Measurements from ENCODE around the gene BICRA.
A peak's percentile ranks its signal among the peaks of the same experiment; 100 is the strongest.
"Not testable (repeated sequence)": the region's sequence is repeated elsewhere in the genome, so short reads cannot be mapped to it uniquely, and the experiment has no call there.

Gene BICRA

GRCh38 chr19:47716270-47716937 lies 107.5 kb downstream of the BICRA start:
- no peak for DNase-seq (ENCODE audit: low spot score)

DNA sequence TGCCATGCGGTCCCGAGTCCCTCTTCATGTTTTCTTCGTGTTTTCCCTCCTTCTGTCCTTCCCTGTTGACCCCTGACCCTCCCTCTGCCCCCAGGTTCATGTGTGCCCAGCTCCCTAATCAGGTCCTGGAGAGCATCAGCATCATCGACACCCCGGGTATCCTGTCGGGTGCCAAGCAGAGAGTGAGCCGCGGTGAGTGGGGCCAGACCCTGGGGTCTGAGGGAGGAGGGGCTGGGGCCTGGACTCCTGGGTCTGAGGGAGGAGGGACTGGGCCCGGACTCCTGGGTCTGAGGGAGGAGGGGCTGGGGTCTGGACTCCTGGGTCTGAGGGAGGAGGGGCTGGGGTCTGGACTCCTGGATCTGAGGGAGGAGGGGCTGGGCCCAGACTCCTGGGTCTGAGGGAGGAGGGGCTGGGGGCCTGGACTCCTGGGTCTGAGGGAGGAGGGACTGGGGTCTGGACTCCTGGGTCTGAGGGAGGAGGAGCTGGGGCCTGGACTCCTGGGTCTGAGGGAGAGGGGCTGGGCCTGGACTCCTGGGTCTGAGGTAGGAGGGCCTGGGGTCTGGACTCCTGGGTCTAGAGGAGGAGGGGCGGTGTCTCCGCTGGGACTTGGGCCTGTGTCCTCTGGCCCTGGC lies 109.6 kb downstream of the BICRA start:
- DNase-seq (ENCODE audit: low spot score) = not testable (repeated sequence)

- DNase-seq (ENCODE audit: low spot score) = peak; percentile 71
Observed at GRCh38 chr19:47719047-47719859, 110.3 kb downstream of the BICRA start.

DNA sequence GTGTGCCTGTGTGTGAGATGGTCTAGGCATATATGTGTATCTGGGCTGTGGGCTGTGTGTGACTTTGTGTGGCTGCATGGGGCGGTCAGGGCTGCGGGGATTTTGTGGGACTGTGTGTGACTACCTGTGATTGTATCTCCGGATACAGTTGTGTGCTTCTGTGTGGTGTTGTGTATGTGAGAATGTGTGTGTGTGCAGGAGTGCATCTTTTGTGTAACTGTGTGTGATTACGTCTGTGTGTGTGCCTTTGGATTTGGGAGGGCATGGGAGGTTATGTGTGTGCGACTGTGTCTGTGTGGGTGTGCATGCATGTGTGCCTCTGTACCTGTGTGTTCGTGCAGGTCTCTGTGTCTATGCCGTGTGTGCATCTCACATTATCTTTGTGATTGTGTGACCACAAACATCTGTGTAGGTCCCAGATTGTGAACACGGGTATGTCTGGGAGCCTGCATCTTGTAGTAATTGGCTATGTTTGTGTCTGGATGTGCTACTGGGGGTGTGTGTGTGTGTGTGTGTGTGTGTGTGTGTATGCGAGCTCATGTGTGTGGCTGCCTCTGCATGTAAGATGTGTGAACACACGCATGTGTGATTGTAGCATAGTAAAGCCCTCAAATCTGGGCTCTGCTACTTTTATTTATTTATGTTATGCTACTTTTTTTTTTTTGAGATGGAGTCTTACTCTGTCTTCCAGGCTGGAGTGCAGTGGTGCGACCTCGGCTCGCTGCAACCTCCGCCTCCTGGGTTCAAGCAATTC lies 111.9 kb downstream of the BICRA start:
- no peak for DNase-seq (ENCODE audit: low spot score)

DNA sequence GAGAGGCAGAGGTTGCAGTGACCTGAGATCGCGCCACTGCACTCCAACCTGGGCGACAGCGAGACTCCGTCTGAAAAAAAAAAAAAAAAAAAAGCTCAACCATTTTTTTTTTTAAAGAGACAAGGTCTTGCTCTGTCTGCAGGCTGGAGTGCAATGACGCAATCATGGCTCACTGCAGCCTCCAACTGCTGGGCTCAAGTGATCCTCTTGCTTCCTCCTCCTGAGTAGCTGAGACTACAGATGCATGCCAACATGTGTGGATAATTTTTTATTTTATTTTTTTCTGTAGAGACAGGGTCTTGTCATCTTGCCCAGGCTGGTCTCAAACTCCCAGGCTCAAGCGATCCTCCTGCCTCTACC lies 114.6 kb downstream of the BICRA start:
- no peak for DNase-seq (ENCODE audit: low spot score)

DNA sequence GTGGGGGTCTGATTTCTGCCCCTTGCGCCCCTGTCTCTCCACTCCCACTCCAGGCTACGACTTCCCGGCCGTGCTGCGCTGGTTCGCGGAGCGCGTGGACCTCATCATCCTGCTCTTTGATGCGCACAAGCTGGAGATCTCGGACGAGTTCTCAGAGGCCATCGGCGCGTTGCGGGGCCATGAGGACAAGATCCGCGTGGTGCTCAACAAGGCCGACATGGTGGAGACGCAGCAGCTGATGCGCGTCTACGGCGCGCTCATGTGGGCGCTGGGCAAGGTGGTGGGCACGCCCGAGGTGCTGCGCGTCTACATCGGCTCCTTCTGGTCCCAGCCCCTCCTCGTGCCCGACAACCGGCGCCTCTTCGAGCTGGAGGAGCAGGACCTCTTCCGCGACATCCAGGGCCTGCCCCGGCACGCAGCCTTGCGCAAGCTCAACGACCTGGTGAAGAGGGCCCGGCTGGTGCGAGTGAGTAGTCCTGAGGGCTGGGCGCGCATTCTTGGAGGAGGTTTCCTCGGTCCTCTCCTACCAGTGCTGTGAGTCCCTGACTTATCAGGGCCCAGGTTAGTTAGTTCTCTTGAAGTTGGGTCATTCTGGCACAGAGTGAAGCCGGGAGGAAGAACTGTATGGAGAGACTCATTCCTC lies 116.9 kb downstream of the BICRA start:
- no peak for DNase-seq (ENCODE audit: low spot score)

GRCh38 chr19:47726467-47726866 lies 117.5 kb downstream of the BICRA start:
- no peak for DNase-seq (ENCODE audit: low spot score)

GRCh38 chr19:47728295-47728694 lies 119.4 kb downstream of the BICRA start:
- DNase-seq (ENCODE audit: low spot score) = not testable (repeated sequence)

DNA sequence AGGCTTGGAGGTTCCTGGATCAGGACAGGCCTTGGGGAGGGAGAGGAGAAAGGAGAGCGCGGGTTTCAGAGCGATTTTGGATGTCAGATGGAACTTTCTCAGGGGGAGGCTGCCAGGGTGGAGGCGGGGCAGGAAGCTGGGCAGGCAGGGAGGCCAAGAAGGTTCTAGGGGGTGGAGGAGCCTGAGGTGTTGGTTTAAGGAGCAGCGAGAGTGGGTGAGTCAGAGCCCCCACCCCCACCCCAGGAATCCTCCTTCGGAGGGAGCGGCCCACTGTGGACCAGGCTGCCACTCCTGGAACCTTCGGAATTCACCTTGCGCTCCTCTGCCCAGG lies 120.5 kb downstream of the BICRA start:
- DNase-seq (ENCODE audit: low spot score) = no peak

DNA sequence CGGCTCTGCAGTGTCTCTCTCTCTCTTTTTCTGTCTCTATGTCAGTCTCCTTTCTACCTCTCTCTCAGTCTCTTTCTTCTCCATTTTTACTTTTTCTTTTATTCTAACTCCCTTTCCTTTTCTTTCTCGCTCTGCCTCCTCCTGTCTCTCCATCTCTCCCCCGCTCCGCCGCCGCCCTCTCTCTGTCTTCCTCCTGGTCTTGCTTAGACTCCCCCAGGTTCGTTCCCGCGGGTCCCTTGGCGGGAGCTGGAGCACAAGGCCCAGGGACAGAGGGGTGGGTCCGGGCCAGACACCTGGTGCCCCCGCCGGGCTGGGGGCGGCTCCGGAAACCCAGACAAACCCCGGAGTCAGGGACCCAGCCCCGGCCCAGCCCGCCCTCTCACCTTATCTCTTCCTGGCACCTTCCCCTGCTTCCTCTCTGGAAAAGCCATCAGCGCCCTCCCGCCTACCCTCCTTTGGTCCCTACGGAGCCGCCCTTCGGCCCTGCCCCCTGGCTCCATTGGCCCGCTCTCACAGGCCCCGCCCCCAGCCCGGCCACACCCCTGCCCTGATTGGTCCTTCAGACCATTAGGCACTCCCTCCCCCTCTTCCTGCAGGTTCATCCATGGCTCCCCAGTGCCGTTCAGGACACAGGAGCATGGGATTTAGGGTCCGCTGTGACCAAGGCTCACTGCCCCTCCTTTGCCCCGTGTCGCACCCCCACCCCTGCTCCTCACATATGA lies 121.0 kb downstream of the BICRA start:
- DNase-seq (ENCODE audit: low spot score) = no peak

DNA sequence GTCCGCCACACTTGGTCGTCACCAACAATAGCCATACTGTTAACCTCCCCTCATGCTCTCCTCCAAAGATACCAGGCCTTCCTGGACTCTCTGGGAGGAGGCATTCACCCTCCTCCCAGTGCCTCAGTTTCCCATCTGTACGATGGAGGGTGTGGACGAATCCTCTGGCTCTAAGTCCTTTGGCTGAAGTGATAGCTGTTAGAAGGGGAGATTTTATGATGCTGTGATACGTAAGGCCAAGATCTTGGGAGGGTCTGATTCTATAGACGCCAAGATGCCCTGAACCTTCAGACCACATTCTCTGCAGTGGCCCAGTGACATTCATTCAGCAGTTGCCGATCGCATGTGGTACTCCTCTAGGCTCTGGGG lies 121.6 kb downstream of the BICRA start:
- DNase-seq (ENCODE audit: low spot score) = no peak

DNA sequence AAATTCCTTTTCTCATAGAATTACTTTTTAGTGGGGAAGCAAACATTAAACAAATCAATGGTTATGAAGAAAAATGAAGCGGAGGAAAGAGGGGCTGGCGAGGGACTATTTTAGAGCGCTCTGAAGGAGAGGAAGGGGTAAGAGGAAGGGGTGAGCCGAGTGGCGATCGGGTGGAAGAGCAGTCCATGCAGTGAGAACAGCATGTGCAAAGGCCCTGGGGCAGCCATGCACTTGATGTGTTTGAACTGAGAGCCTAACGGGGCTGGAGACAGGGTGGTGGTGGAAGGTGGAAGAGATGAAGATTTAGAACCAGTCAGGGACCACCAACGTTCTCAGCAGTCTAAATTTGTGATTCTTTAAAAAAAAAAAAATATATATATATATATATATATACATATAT lies 122.0 kb downstream of the BICRA start:
- no peak for DNase-seq (ENCODE audit: low spot score)

DNA sequence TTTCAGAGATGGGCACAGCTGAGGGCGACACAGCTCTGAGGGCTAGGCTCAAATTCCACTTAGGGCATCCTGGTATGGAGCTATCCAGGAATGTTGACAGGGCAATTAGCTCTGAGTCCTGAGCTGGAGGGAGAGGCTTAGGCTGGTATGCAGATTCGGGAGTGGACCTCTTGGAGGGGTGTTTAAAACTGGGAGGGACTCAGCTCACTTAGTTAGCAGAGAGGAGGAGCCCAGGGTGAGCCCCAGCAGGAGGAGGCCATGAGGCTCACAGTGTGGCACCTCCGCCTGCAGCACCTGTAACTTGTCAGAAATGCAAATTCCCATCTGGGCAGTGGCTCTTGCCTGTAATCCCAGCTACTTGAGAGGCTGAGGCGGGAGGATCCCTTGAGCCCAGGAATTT lies 126.2 kb downstream of the BICRA start:
- DNase-seq (ENCODE audit: low spot score) = no peak

DNA sequence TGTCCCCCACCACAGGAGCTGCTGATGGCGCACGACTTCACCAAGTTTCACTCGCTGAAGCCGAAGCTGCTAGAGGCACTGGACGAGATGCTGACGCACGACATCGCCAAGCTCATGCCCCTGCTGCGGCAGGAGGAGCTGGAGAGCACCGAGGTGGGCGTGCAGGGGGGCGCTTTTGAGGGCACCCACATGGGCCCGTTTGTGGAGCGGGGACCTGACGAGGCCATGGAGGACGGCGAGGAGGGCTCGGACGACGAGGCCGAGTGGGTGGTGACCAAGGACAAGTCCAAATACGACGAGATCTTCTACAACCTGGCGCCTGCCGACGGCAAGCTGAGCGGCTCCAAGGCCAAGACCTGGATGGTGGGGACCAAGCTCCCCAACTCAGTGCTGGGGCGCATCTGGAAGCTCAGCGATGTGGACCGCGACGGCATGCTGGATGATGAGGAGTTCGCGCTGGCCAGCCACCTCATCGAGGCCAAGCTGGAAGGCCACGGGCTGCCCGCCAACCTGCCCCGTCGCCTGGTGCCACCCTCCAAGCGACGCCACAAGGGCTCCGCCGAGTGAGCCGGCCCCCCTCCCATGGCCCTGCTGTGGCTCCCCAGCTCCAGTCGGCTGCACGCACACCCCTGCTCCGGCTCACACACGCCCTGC lies 132.1 kb downstream of the BICRA start:
- no peak for DNase-seq (ENCODE audit: low spot score)

- DNase-seq (ENCODE audit: low spot score) = no peak
Observed at GRCh38 chr19:47741544-47742140, 132.7 kb downstream of the BICRA start.

GRCh38 chr19:47742634-47743033 lies 133.7 kb downstream of the BICRA start:
- no peak for DNase-seq (ENCODE audit: low spot score)

GRCh38 chr19:47745010-47745901 lies 136.3 kb downstream of the BICRA start, which contains the start of gene NOP53:
Gene NOP53, plus strand, starts transcription at chr19:47745546. Its CDS starts 14 bp downstream, at chr19:47745560.
- DNase-seq (ENCODE audit: low spot score) = peak; percentile 97

DNA sequence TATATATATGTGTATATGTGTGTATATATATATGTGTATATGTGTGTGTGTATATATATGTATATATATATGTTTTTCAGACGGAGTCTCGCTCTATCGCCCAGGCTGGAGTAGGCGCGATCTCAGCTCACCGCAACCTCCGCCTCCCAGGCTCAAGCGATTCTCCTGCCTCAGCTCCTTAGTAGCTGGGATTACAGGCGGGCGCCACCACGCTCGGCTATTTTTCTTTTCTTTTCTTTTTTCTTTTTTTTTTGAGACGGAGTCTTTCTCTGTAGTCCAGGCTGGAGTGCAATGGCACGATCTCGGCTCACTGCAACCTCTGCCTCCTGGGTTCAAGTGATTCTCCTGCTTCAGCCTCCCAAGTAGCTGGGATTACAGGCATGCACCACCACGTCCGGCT lies 137.2 kb downstream of the BICRA start:
- DNase-seq (ENCODE audit: low spot score) = not testable (repeated sequence)

DNA sequence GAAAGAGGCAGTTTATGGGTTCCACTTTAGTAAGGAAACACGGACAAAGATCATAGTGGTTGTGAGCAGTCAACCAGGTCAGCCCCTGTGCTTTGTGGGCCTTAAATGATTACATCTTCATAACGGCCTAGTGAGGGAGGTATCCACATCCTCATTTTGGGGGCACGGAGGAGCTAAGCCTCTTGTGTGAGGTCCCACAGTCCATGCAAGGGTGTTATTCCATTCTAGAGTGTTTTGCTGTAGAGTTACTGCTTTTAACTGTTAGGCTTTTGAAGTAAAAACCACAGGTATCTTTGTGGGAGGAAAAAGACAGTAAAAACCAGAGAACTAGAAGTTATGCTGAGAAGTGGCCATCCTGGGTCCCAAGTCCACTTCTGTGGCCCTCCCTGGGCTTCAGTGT lies 140.4 kb downstream of the BICRA start:
- no peak for DNase-seq (ENCODE audit: low spot score)
